HG03565 (cell line): ENCODE measurements around the gene NFKBIL1.
"Not testable (repeated sequence)": the region's sequence is repeated elsewhere in the genome, so short reads cannot be mapped to it uniquely, and the experiment has no call there.

ENCODE experiments used
- ATAC-seq: cut with Tn5 transposase; IDR thresholded peaks from one replicate; pipeline ENCODE4 v1.9.1; 2021; ENCODE audit warnings: mild to moderate bottlenecking, moderate library complexity; ENCODE audit not compliant: unreplicated experiment

NFKBIL1 gene

DNA sequence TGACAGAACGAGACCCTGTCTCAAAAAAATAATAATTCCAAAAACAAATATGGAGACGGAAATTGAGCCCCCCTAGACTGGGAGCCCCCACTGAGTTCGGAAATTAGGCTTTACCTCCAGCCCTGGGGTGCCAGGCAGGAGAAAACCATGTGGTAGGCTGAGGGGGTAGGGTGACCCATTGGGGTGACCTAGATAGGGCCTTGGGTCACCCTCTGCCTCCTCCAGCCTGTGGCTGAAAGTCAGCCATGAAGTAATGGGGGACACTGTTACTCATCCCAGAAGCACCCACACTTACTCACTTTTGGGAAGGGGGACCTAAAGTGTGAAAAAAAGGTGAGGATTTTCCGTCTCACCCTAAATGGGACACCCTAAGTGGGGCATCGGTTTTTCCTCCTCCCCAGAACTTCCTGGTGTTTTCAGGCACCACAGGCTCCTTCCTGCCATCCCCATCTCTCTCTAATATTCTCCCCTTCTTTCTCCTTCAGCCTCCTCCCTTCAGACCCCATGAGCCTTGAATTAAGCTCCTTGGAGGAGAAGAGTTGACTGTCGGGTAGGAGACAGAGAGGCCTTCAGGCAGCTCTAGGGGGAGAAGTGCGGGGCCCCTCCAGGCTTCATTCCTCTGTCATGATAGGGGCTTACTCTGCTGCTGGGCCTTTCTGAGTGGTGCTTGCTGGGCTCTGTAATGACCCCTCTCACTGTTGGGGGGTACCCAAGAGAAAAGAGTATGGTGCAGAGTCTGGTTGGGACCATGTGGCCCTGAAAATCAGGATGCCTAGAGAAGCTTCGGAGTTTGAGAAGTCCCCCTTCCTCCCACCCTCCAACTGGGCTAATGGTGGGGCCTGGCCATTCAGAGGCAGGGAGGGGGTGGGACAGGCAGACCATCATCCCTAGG lies 32.4 kb downstream of the NFKBIL1 start:
- no peak for ATAC-seq

DNA sequence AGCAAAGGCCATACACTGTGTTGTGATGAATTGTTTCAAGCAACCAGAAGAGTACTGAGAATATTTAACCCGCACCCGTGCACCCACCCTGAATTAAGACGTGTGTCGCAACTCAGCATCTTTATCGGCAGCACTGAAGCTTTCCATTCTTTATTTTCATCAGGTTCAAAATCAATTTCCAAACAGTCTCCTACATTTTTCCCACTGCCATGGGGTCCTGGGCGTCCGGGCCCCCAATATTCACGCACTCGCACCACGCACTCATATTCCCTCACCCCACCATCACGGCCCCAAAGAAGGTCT lies 33.0 kb downstream of the NFKBIL1 start:
- no peak for ATAC-seq

DNA sequence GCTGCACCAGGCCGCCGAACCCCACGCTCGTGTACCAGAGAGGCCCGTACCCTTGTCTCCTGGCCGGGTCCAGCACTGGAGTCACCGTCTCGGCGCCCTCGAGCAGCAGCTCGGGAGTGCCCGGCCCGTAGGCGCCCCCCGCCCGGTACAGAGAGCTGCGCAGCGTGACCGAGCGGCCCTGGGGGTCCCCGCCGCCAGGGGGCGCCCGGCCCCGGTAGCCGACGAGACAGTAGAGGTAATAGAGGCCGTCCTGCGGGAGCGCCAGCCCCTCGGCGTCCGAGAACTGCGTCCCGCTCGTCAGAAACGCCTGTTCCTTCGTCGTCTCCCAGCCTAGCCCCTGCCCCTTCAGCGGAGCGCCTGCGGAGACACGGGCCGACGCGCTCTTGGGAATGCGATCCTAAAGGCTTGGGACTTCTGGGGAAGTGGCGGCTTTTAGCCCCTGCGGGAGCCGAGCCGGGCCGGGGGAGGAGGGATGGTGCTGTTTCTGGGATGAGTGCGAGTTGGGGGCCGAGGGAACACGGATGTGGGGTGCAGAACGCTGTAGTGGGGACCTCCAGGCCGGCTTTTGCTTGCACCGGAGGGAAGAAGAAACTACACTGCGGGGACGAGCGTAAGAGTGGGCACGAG lies 33.5 kb downstream of the NFKBIL1 start:
- peak; percentile 54 for ATAC-seq

DNA sequence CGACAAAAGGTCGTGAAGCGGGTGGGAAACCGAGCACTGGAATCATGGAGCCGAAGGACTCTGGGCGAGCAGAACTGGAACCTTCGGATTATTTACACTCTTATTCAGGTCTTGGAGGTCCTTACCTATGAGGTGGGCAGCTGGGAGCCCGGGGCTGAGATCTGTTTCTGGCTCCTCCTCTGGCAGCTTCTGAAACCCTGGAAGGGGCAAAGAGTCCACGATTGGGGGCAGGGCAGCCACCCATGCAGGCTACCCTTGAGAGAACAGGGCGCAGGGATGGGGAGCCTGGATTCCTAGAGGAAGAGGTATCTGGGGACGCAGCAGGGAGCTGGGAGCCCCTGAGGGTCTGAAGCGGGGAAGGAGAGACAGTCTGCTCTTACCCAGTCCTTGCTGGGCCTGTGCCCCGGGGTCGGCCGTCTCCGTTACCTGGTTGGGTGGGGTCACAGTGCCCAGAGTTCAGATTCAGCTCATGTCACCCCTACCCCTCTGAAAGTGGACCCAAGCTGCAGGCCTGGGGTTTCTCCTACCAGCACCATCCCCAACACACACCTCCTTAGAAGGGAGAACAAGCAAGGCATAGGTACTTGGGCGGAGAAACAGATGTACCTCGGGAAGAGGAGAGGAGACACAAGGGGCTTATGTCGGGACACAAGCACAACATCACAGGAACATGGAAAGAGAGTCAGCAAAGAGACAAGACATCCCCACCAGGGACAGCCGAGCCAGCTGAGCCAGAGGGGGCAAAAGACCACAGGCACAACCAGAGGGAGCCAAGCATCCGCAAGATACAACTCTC lies 34.2 kb downstream of the NFKBIL1 start:
- ATAC-seq, result no peak

DNA sequence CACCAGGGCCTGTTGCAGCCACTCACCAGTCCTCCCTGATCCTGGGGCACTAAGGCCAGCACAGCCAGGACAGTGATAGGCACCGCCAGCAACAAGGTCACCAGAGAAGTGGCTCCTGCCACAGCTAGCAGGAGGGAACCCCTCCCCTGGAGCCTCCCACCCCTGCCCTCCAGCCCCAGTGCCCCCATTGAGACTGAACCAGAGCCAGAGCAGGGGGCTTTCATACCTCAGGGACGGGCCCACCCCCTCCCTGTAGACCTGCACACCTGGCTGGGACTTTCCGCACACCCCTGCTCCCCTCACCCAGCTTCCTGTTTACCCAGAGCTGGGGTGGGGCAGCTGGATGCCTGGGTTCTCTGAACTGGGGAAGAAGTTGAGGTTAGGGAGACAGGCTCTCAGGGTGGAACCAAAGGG lies 34.8 kb downstream of the NFKBIL1 start, which contains the start of gene LTB:
TSS of gene LTB (minus strand) at position 195 of the 414 bp plus-strand sequence. CDS start at position 188, 7 bp downstream.
- no peak for ATAC-seq

DNA sequence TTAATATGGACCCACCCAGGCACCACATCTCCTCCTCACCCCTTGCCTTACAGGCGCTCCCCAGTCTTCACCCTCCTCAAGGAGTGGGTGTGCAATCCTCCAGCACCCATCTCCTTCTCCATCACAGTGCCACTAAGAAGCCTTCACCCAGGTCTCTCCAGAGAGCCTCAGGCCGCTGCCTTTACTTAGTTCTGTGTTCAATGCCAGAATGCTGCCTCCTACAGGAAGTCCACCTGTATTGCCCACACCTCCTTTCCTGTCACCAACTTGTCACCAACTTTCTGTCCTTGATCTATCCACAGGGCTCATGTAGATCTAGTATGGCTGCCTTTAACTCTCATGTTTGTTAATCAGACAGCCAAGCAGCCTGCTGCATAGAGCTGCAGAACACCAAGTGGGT lies 38.1 kb downstream of the NFKBIL1 start:
- no peak for ATAC-seq

DNA sequence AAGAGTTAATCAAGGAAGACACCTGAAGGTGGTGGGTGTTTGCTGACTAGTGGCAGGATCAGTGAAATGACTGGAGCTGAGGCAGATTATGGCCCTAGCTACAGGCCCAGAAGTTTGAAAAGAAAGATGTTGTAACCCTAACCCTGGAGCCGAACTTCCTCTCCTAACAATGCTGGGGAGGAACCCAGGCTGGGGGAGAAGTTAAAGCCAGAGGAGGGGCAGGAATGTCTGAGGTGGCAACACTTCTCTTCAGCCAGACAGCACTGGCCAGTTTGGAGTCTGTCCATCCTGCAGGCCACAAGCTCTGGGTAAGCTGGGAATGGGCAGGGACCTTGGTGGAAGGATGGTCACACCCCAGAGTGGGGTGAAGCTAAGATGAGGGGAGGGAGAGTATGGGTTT lies 38.6 kb downstream of the NFKBIL1 start, which contains the start of gene LST1:
TSS of gene LST1 (plus strand) at position 270 of the 400 bp plus-strand sequence. CDS start 1,023 bp downstream, outside the sequence.
- no peak for ATAC-seq

DNA sequence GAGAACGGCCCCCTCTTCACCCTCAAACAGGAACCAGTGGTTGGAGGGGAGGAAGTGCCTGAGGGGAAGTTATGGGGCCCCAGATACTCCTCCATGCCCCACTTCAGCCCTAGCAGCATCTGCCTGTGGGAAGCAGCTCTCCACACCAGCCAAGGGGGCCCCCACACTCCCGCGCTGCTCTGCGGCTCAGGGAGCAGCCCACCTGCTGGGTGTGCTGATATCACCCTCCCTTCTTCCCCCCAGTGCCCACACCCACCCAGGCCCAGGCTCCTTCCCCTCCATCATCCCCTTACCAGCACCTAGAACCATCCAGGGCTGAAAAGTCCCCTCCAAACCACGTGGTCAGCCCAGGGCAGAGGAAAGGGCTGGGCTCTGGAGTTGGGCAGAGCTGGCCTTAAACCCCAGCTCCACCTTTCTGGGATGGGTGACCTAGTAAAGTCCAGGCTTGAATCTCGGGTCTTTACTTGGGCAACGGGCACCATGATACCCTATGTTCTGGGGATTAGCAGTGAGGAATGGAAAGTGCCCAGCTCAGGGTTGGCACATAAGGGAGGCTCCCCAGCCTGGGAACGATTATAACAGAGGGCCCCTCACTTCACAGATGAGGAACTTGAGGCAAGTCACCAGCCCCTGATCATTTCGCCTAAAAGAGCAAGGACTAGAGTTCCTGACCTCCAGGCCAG lies 39.3 kb downstream of the NFKBIL1 start:
- no peak for ATAC-seq

DNA sequence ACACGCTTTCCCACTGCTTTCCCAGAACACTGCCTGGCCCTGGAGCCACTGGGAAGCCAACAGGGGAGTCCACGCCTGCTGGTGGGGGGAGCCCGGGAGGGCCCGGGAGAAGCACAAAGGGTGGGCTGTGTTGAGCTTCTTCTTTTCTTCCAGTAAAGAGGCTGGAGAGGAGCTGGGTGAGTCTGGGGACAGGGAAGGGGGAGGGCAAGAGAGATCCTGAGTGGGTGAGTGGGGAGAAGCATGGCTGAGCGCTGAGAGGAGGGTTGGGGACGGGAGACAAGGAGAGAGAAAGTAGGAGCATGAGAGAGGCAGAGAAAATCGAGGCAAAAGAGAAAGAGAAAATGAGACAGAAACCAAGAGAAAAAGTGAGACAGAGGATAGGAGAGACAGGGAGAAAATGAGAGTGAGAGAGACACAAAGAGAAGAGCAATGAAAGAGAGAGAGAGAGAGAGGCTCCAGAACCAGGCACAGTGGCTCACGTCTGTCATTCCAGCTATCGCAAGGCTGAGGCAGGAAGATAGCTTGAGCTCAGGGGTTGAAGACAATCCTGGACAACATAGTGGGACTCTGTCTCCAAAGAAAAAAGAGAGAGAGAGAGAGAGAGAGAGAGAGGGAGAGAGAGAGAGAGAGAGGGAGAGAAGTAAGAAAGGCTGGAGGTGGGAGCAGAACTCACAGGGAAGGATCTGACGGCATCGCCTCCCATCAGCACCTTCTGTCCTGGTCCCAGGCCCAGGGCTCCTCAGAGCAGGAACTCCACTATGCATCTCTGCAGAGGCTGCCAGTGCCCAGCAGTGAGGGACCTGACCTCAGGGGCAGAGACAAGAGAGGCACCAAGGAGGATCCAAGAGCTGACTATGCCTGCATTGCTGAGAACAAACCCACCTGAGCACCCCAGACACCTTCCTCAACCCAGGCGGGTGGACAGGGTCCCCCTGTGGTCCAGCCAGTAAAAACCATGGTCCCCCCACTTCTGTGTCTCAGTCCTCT lies 40.7 kb downstream of the NFKBIL1 start:
- ATAC-seq, result no peak

DNA sequence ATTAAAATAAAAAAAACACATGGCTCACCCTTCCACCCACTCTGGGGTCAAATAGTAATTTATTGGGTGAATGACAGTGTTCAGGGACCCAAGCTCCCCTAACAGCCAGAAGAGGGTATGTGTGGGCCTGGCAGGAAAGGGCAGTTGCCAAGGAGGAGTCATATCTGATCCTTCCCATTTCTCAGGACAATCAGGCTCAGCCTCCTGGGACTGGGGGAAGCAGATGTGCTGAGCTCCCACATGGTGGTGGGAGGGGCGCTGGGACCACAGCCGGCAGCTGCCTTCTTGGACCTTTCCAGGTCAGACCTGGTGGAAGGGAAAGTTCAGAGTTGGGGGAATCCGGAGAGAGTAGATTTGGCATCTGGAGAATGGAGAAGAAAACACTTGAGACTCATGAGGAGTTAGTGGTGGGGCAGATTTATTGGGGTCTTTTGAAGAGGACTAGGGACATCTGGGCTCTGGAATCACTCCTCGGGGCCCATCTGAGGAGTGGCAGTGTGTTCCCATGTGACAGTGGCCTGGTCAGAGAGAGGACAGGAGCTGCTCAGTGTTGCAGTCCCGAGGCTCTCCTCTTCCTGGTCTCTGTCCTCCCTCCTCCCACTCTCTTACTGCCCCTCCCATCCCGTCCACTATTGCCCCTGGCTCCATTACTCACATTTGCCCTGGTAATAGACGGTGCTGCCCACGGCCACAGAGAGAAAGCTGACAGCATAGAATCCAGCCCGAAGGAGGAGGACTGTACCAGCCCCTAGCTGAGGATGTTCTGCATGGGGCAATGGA lies 41.7 kb downstream of the NFKBIL1 start:
- ATAC-seq, result no peak

DNA sequence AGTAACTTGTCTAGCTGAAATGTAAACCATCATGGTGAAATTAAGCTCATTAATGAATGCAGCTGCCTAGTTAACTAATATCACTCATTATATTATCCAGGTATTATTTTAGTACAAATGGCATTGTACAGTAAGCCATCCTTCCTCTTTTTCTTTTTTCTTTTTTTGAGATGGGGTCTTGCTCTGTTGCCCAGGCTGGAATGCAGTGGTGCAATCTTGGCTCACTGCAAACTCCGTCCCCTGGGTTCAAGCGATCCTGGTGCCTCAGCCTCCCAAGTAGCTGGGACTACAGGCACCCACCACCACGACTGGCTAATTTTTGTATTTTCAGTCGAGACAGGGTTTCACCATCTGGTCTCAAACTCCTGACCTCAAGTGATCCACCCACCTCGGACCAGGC lies 43.3 kb downstream of the NFKBIL1 start:
- not testable (repeated sequence) for ATAC-seq

DNA sequence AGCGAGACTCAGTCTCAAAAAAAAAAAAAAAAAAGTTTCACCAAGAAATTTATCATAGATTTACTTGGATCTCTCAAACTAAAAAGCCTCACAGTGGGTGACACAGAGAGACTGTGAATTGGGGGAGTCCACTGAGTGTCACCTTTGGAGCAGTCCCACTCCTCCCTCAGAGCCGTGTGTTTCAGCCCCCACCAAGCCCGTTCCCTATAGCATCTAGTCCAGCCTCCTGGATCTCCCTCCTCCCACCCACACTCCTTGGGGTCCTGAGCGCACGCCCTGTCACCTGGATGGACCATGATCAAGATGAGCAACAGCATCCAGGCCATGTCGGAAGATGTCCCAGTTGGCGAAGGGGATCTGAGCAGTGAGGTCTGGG lies 45.0 kb downstream of the NFKBIL1 start:
- ATAC-seq, result no peak

DNA sequence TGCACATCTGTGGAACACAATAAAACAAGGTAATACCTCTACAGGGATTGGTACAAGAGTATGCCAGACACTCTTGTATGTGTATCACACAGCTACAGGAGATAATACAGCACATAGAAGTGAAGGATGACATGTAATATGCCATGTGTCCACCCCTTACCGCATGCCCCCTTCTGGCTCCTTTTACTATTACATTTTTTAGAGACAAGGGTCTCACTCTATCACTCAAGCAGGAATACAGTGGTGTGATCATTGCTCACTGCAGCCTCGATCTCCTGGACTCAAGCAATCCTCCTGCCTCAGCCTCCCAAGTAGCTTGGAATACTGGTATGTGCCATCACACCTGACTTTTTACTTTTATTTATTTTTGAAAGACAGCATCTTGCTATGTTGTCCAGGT lies 49.6 kb downstream of the NFKBIL1 start:
- ATAC-seq, result no peak

DNA sequence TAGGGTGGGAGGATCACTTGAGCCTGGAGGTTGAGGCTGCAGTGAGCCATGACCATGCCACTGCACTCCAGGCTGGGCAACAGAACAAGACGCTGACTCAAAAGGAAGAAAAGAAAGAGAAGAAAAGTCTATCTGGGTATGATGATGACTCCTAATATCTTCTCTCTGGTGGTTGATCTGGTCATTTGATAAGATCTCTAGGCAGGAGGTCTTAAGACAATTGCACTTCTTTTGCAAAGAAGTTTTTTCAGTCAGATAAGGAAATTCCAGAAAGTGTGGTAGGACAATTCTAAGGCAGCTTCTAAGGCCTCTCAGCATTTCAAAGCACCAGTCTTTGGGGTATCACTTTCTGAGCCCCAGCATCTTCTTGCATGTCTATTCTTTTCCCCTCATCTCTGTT lies 59.9 kb downstream of the NFKBIL1 start:
- ATAC-seq, result no peak
